HepG2 (cell line): Measurements from ENCODE around the gene TMCC1. TPM values are rescaled to one million over a fixed set of nuclear protein-coding genes. Genes with fewer than 3 reads are reported as not detected.

ENCODE experiments used
- CREB1 ChIP-seq, 2 experiments: fragments of 450-650 bp in 1 of 2; IDR thresholded peaks; 2 replicates each; pipeline ENCODE4 v1.6.1; 2016 to 2017; ENCODE audit warnings: control low read depth in 1 of 2, mild to moderate bottlenecking in 1 of 2, missing compliant biosample characterization in 1 of 2, missing genetic modification characterization in 1 of 2
- EP300 ChIP-seq, 3 experiments: sonication (generic) in 1 of 3; formaldehyde crosslinking in 1 of 3; IDR thresholded peaks; 2 replicates each; pipeline versions ENCODE4 v1.5.1 to v1.6.1; 2011 to 2020; ENCODE audit warnings: low read depth in 2 of 3, low read length in 2 of 3, borderline replicate concordance in 1 of 3, improper control_type of control experiment in 1 of 3, mild to moderate bottlenecking in 1 of 3, missing genetic modification reagents in 1 of 3, moderate library complexity in 1 of 3
- FOSL2 ChIP-seq: sonication (generic); formaldehyde crosslinking; IDR thresholded peaks from 2 replicates; pipeline ENCODE4 v1.4.0; 2020; ENCODE audit warnings: missing genetic modification reagents
- FOXA3 ChIP-seq: IDR thresholded peaks from 2 replicates; pipeline ENCODE4 v1.6.1; 2016; ENCODE audit warnings: missing genetic modification reagents, missing compliant biosample characterization
- HMG20A ChIP-seq: IDR thresholded peaks from 2 replicates; pipeline ENCODE4 v1.6.1; 2016; ENCODE audit warnings: borderline replicate concordance
- LCORL ChIP-seq, 2 experiments: fragments of 450-650 bp in 1 of 2; sonication (generic) in 1 of 2; formaldehyde crosslinking in 1 of 2; IDR thresholded peaks; 2 replicates each; pipeline versions ENCODE4 v1.5.0 to v1.6.1; 2017 to 2020; ENCODE audit warnings: antibody characterized with exemption in 1 of 2, missing genetic modification reagents in 1 of 2
- NCOA5 ChIP-seq: sonication (generic); formaldehyde crosslinking; IDR thresholded peaks from 2 replicates; pipeline ENCODE4 v1.4.0; 2020; ENCODE audit warnings: missing genetic modification reagents
- NR2F6 ChIP-seq, 2 experiments: IDR thresholded peaks; 2 replicates each; pipeline ENCODE4 v1.6.1; 2016; ENCODE audit warnings: antibody characterized with exemption in 1 of 2, mild to moderate bottlenecking in 1 of 2
- RARA ChIP-seq: IDR thresholded peaks from 2 replicates; pipeline ENCODE4 v1.6.1; 2016; ENCODE audit warnings: missing genetic modification reagents, missing compliant biosample characterization
- SAP130 ChIP-seq: IDR thresholded peaks from 2 replicates; pipeline ENCODE4 v1.6.1; 2016; ENCODE audit warnings: low read depth
- SIX1 ChIP-seq: sonication (generic); formaldehyde crosslinking; IDR thresholded peaks from 2 replicates; pipeline ENCODE4 v1.4.0; 2020; ENCODE audit warnings: missing genetic modification reagents, borderline replicate concordance
- SIX4 ChIP-seq: sonication (generic); formaldehyde crosslinking; IDR thresholded peaks from 2 replicates; pipeline ENCODE4 v1.4.0; 2020; ENCODE audit warnings: missing genetic modification reagents
- SOX13 ChIP-seq, 3 experiments: fragments of 450-650 bp in 1 of 3; sonication (generic) in 1 of 3; formaldehyde crosslinking in 1 of 3; IDR thresholded peaks in 2 of 3; conservative IDR thresholded peaks in 1 of 3; 2 replicates each; pipeline versions ENCODE4 v1.5.0 to v1.6.1; 2016 to 2020; ENCODE audit warnings: antibody characterized with exemption in 1 of 3, mild to moderate bottlenecking in 1 of 3, missing compliant biosample characterization in 1 of 3, missing genetic modification reagents in 1 of 3, moderate library complexity in 1 of 3
- ZNF780A ChIP-seq: sonication (generic); formaldehyde crosslinking; IDR thresholded peaks from 2 replicates; pipeline ENCODE4 v1.8.0; 2022; ENCODE audit warnings: mild to moderate bottlenecking, missing genetic modification reagents, moderate library complexity
- ZSCAN25 ChIP-seq: sonication (generic); formaldehyde crosslinking; IDR thresholded peaks from 2 replicates; pipeline ENCODE4 v1.8.0; 2022; ENCODE audit warnings: mild to moderate bottlenecking, missing genetic modification reagents
- polyA plus RNA-seq, 8 experiments: library from polyadenylated mRNA; depleted of rRNA in 3 of 8; stranded (reverse) in 7 of 8; unstranded in 1 of 8; fragments of >200 nt; fragmentation: Illumina TruSeq in 4 of 8; extraction: Trizol in 4 of 8; gene quantifications; 2 replicates each; pipeline versions ENCODE4 v1.2.1 to v1.2.3, GENCODE V29; 2011 to 2016; ENCODE audit warnings: low read depth in 4 of 8, missing spikeins in 1 of 8, mixed read lengths in 1 of 8; ENCODE audit not compliant: insufficient read depth in 1 of 8
- total RNA-seq, 5 experiments: library from RNA; depleted of rRNA; stranded (reverse); fragments of >200 nt; fragmentation: Illumina TruSeq; extraction: Trizol; gene quantifications; 2 replicates each; pipeline ENCODE4 v1.2.3, GENCODE V29; 2016; ENCODE audit warnings: low read depth in 1 of 5
- TF ChIP-seq, protein P1 (sequence below): IDR thresholded peaks from 2 replicates; pipeline ENCODE4 v1.4.0; 2020; ENCODE audit warnings: mild to moderate bottlenecking, missing genetic modification reagents
- TF ChIP-seq, protein P2 (sequence below): sonication (generic); formaldehyde crosslinking; IDR thresholded peaks from 2 replicates; pipeline ENCODE4 v1.9.0; 2021; ENCODE audit warnings: missing genetic modification reagents, mild to moderate bottlenecking, borderline replicate concordance

Gene TMCC1
- total and polyA plus RNA-seq, 2 of the 13 experiments (the other 11 are each of a cell fraction or from before 2014, with no cell fraction given): 12.1 to 264 TPM

DNA sequence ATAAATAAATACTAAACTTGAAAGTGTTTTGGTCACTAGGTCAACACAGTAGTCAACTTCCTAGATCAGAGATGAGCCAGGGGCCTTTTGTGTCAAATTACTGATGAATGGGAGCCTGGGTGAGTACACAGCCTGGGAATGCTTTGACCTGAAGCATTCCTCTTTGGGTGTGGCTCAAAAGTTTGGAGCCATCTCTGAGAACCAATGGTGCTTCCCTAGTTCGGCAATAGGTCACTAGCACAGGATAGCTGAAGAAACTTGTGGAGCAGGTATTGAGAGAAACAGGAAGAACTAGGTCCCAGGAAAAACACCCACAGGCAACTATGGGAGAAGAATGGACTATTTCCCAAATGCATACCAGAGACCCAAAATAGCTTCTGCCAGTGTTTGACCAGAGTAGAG lies 230.5 kb downstream of the TMCC1 start (continued):
- TF ChIP-seq EP300 (IDR thresholded peaks at IDR 0.05; ENCODE audit: low read depth in 2 of 2, low read length in 2 of 2) (peak in 1 of 2 experiments; percentile 37; a peak in 1 of 4 replicates), EP300 (CRISPR knock-in tag; IDR thresholded peaks at IDR 0.05; ENCODE audit: borderline replicate concordance) (no peak), SOX13 (IDR thresholded peaks at IDR 0.05) (no peak), SOX13 (CRISPR knock-in tag; conservative IDR thresholded peaks at IDR 0.05 in 1 of 2, IDR thresholded peaks at IDR 0.05 in 1 of 2) (peak in 1 of 2 experiments; percentile 28; a peak in 1 of 4 replicates), ZSCAN25 (CRISPR knock-in tag) (no peak), HMG20A (CRISPR knock-in tag) (peak; percentile 26; the same call in 1 of the 2 replicates), FOXA3 (0 out of 2 replicates have a peak, but pooled peaks have one; percentile 14), NCOA5 (CRISPR knock-in tag) (no peak), SIX4 (CRISPR knock-in tag) (0 out of 2 replicates have a peak, but pooled peaks have one; percentile 46), ZNF780A (CRISPR knock-in tag) (no peak), SAP130 (peak; percentile 57), CREB1 (IDR thresholded peaks at IDR 0.05) (no peak), CREB1 (CRISPR knock-in tag; IDR thresholded peaks at IDR 0.05) (peak; percentile 44; the same call in 1 of the 2 replicates), NR2F6 (IDR thresholded peaks at IDR 0.05) (no peak), NR2F6 (CRISPR knock-in tag; IDR thresholded peaks at IDR 0.05) (peak; percentile 34; the same call in 1 of the 2 replicates), SIX1 (CRISPR knock-in tag) (peak; percentile 43; the same call in 1 of the 2 replicates), FOSL2 (CRISPR knock-in tag) (peak; percentile 49), LCORL (IDR thresholded peaks at IDR 0.05) (no peak), LCORL (CRISPR knock-in tag; IDR thresholded peaks at IDR 0.05) (peak; percentile 53; the same call in 1 of the 2 replicates), RARA (CRISPR knock-in tag) (peak; percentile 52; the same call in 1 of the 2 replicates)
- TF ChIP-seq, protein P1, sequence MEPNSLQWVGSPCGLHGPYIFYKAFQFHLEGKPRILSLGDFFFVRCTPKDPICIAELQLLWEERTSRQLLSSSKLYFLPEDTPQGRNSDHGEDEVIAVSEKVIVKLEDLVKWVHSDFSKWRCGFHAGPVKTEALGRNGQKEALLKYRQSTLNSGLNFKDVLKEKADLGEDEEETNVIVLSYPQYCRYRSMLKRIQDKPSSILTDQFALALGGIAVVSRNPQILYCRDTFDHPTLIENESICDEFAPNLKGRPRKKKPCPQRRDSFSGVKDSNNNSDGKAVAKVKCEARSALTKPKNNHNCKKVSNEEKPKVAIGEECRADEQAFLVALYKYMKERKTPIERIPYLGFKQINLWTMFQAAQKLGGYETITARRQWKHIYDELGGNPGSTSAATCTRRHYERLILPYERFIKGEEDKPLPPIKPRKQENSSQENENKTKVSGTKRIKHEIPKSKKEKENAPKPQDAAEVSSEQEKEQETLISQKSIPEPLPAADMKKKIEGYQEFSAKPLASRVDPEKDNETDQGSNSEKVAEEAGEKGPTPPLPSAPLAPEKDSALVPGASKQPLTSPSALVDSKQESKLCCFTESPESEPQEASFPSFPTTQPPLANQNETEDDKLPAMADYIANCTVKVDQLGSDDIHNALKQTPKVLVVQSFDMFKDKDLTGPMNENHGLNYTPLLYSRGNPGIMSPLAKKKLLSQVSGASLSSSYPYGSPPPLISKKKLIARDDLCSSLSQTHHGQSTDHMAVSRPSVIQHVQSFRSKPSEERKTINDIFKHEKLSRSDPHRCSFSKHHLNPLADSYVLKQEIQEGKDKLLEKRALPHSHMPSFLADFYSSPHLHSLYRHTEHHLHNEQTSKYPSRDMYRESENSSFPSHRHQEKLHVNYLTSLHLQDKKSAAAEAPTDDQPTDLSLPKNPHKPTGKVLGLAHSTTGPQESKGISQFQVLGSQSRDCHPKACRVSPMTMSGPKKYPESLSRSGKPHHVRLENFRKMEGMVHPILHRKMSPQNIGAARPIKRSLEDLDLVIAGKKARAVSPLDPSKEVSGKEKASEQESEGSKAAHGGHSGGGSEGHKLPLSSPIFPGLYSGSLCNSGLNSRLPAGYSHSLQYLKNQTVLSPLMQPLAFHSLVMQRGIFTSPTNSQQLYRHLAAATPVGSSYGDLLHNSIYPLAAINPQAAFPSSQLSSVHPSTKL: peak; percentile 51; the same call in 1 of the 2 replicates
- TF ChIP-seq, protein P2, sequence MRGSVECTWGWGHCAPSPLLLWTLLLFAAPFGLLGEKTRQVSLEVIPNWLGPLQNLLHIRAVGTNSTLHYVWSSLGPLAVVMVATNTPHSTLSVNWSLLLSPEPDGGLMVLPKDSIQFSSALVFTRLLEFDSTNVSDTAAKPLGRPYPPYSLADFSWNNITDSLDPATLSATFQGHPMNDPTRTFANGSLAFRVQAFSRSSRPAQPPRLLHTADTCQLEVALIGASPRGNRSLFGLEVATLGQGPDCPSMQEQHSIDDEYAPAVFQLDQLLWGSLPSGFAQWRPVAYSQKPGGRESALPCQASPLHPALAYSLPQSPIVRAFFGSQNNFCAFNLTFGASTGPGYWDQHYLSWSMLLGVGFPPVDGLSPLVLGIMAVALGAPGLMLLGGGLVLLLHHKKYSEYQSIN: no peak
